ENCODE measurements around the gene XYLT1.

GRCh38 chr16:17058471-17058870 lies 412.3 kb downstream of the XYLT1 start:
- TF ChIP-seq, protein P1, sequence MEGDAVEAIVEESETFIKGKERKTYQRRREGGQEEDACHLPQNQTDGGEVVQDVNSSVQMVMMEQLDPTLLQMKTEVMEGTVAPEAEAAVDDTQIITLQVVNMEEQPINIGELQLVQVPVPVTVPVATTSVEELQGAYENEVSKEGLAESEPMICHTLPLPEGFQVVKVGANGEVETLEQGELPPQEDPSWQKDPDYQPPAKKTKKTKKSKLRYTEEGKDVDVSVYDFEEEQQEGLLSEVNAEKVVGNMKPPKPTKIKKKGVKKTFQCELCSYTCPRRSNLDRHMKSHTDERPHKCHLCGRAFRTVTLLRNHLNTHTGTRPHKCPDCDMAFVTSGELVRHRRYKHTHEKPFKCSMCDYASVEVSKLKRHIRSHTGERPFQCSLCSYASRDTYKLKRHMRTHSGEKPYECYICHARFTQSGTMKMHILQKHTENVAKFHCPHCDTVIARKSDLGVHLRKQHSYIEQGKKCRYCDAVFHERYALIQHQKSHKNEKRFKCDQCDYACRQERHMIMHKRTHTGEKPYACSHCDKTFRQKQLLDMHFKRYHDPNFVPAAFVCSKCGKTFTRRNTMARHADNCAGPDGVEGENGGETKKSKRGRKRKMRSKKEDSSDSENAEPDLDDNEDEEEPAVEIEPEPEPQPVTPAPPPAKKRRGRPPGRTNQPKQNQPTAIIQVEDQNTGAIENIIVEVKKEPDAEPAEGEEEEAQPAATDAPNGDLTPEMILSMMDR (tag by site-specific recombination; IDR thresholded peaks at IDR 0.05) = no peak
- no peak for TF ChIP-seq GLI4 (tag by site-specific recombination; IDR thresholded peaks at IDR 0.05)

Data from HEK293 (cell line).